Suprapubic skin (tissue), 4 donors: ENCODE data around the gene UBE2E2. TPM values are rescaled to one million over a fixed set of nuclear protein-coding genes. Genes with fewer than 3 reads are reported as not detected.

Experiments used
- DNase-seq, 2 donors: peaks; one replicate each; pipeline ENCODE4 v3.0.0-alpha.2; 2019; ENCODE audit warnings: low spot score in 2 of 2
- H3K27ac ChIP-seq: fragments of 200-600 bp; sonication (generic); one replicate; pipeline ENCODE4 v1.5.1; 2019
- H3K27me3 ChIP-seq: fragments of 200-600 bp; sonication (generic); one replicate; pipeline ENCODE4 v1.5.1; 2019
- H3K36me3 ChIP-seq: fragments of 200-600 bp; sonication (generic); one replicate; pipeline ENCODE4 v1.5.1; 2019
- H3K4me1 ChIP-seq: fragments of 200-600 bp; sonication (generic); one replicate; pipeline ENCODE4 v1.5.1; 2019
- H3K4me3 ChIP-seq: fragments of 200-600 bp; sonication (generic); one replicate; pipeline ENCODE4 v1.5.1; 2019; ENCODE audit warnings: mild to moderate bottlenecking
- H3K9me3 ChIP-seq: fragments of 200-600 bp; sonication (generic); one replicate; pipeline ENCODE4 v1.5.1; 2019
- CTCF ChIP-seq, 2 donors: fragments of 200-600 bp in 1 of 2; fragments of 450-650 bp in 1 of 2; sonication (generic) in 1 of 2; IDR thresholded peaks; one replicate each; pipeline ENCODE4 v1.5.1; 2016 to 2019; ENCODE audit warnings: antibody characterized with exemption in 2 of 2, mild to moderate bottlenecking in 1 of 2, moderate library complexity in 1 of 2
- EP300 ChIP-seq: sonication (generic); formaldehyde crosslinking; IDR thresholded peaks from one replicate; pipeline ENCODE4 v1.6.1; 2017; ENCODE audit warnings: antibody characterized with exemption
- POLR2A ChIP-seq, 2 donors: fragments of 450-650 bp; IDR thresholded peaks; one replicate each; pipeline ENCODE4 v1.6.1; 2017; ENCODE audit warnings: antibody characterized with exemption in 2 of 2, mild to moderate bottlenecking in 2 of 2, moderate library complexity in 2 of 2
- POLR2AphosphoS5 ChIP-seq, 3 donors: sonication (generic); formaldehyde crosslinking; IDR thresholded peaks; one replicate each; pipeline ENCODE4 v1.6.1; 2017; ENCODE audit warnings: antibody characterized with exemption in 3 of 3
- WGBS: methylation state at CpG from one replicate; pipeline ENCODE4 v1.1.5; 2018; 5-methylcytosine and 5-hydroxymethylcytosine counted together
- total RNA-seq, 4 donors: library from RNA; depleted of rRNA; stranded (reverse); fragments of >200 nt; gene quantifications; one replicate each; pipeline ENCODE4 v1.1.0, GENCODE V29; 2016

The UBE2E2 gene
- total RNA-seq, 4 donors from 2014 or later = 30.2 to 65.4 (median 34.8) TPM

DNA sequence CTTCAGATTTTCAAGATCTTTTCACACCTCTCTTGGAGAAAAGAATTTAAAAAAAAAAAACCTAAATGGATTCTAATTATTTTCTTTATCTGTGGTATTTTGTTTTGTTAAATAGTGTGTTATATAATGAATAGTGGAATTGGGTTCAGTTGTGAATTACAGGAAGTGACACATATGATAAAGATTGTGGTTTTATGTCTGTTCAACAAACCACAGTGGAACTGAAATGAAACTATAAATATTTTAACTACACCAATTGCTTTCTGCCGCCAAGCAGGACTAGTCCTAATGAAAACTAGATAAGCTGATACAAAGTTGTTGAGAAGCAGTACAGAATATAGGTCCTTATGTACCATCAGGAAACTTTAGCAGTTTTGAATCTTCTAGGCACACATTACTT is 121.6 kb downstream of the UBE2E2 start:
- TF ChIP-seq POLR2AphosphoS5 (IDR thresholded peaks at IDR 0.05) (no peak), CTCF (IDR thresholded peaks at IDR 0.05) (no peak), POLR2A (IDR thresholded peaks at IDR 0.05) (no peak), EP300 (no peak)
- WGBS = 41% methylated on average over 1 of the region's 1 CpG
- no peak overlapping the region for H3K27ac ChIP-seq
- no peak overlapping the region for H3K4me3 ChIP-seq
- H3K9me3 ChIP-seq = no peaks in the 10 kb centered on the region
- no peaks in the 10 kb centered on the region for H3K27me3 ChIP-seq
- DNase-seq = no peak
- no peaks in the 10 kb centered on the region for H3K4me1 ChIP-seq
- no peaks in the 10 kb centered on the region for H3K36me3 ChIP-seq

GRCh38 chr3:23325466-23326065 is 122.4 kb downstream of the UBE2E2 start:
- DNase-seq = no peak
- TF ChIP-seq CTCF (IDR thresholded peaks at IDR 0.05) (no peak), POLR2AphosphoS5 (IDR thresholded peaks at IDR 0.05) (no peak), POLR2A (IDR thresholded peaks at IDR 0.05) (no peak), EP300 (no peak)
- Histone ChIP-seq H3K4me1 (no peaks in the 10 kb centered on the region), H3K9me3 (no peaks in the 10 kb centered on the region), H3K4me3 (no peak overlapping the region), H3K36me3 (no peaks in the 10 kb centered on the region), H3K27ac (no peak overlapping the region), H3K27me3 (no peaks in the 10 kb centered on the region)
- WGBS = 93% methylated on average over 4 of the region's 4 CpGs

DNA sequence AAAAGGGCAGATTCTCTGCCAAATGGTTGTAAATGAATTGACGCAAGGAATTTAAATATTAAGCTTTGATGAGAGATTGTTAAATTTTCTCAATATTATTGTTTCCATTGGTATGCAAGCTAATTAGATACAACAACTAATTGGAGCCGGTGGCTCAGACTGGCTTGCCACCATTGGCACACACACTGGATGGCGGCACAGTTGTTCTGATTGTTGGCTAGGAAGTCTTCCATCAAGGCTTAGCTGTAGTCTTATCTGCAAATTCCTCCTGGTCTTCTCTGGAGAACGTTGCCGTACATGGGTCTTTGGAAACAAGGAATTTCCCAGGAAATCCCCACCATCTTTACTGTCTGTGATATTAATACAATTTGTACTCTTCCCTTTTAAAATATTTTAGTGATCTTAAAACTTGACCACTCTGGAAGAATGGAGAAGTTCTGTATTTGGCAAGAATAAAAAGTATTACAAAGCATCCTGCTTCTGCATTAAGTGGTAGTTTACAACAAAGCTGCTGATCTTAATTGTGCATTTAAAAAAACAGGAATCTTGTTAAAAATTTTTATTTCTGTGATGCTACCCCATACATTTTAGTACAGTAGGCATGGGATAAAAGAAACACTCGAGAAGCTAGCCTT is 126.5 kb downstream of the UBE2E2 start:
- Histone ChIP-seq H3K27me3 (no peaks in the 10 kb centered on the region), H3K4me3 (no peak overlapping the region), H3K27ac (no peak overlapping the region), H3K36me3 (no peaks in the 10 kb centered on the region), H3K9me3 (no peaks in the 10 kb centered on the region), H3K4me1 (no peaks in the 10 kb centered on the region)
- TF ChIP-seq POLR2AphosphoS5 (IDR thresholded peaks at IDR 0.05) (no peak), POLR2A (IDR thresholded peaks at IDR 0.05) (no peak), CTCF (IDR thresholded peaks at IDR 0.05) (no peak), EP300 (no peak)
- DNase-seq = no peak
- 74% methylated on average over 6 of the region's 6 CpGs for WGBS

- H3K36me3 ChIP-seq = no peaks in the 10 kb centered on the region
- no peak overlapping the region for H3K27ac ChIP-seq
- no peak for DNase-seq
- no peak overlapping the region for H3K4me3 ChIP-seq
- H3K9me3 ChIP-seq = no peaks in the 10 kb centered on the region
- H3K27me3 ChIP-seq = no peaks in the 10 kb centered on the region
- 87% methylated on average over 1 of the region's 1 CpG for WGBS
- TF ChIP-seq POLR2AphosphoS5 (IDR thresholded peaks at IDR 0.05) (no peak), EP300 (no peak), POLR2A (IDR thresholded peaks at IDR 0.05) (no peak), CTCF (IDR thresholded peaks at IDR 0.05) (no peak)
- no peaks in the 10 kb centered on the region for H3K4me1 ChIP-seq
Measured at GRCh38 chr3:23330568-23330967, 127.4 kb downstream of the UBE2E2 start.

DNA sequence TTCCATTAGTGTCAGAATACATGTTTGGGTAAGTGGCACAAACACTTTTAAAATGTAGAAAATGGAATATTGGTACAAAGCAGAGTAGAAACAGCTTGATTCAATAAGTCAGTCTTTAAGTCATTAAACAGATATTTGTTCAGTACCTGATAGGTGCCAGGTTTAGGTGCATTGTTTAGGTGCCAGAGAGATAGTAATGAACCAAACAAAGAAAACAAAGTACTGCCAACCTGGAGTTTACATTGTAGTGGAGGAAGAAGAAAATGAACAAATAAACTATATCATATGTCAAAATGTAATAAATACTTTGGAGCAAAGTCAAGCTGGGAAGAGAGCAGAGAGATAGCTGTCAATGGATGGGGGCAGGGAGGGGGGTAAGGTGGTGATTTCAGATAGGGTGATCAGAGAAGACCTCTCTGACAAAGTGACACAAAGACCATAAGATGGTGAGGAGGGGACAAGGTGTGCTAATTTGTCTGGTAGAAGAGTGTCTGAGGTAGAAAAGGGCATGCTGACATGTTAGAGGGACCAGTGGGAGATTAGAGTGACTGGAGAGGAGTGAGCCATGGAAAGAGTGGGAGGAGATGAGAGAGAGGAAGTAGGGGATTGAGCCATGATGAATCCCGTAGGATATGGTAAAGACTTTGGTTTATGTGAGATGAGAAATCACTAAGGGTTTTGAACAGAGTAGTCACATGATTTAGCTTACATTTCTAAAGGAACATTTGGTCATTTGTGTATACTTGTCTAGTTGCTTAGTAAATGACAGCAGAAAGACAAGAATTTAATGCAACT is 128.2 kb downstream of the UBE2E2 start:
- no peaks in the 10 kb centered on the region for H3K27me3 ChIP-seq
- TF ChIP-seq EP300 = no peak
- no peak for TF ChIP-seq CTCF (IDR thresholded peaks at IDR 0.05)
- TF ChIP-seq POLR2A (IDR thresholded peaks at IDR 0.05) = no peak
- no peak for TF ChIP-seq POLR2AphosphoS5 (IDR thresholded peaks at IDR 0.05)
- 87% methylated on average over 1 of the region's 1 CpG for WGBS

More for the DNA sequence above, 128.2 kb downstream of the UBE2E2 start:
- Histone ChIP-seq H3K9me3 (no peaks in the 10 kb centered on the region), H3K27ac (no peak overlapping the region), H3K4me1 (no peaks in the 10 kb centered on the region), H3K4me3 (no peak overlapping the region), H3K36me3 (no peaks in the 10 kb centered on the region)
- no peak for DNase-seq
